Activated CD8-positive, alpha-beta memory T cell treated with anti-CD3 and anti-CD28 coated beads, Interleukin-2, amount 50 U/mL, for 4 hours (primary cell): Measurements from ENCODE around the gene RAVER2.

ENCODE experiments used
- DNase-seq: peaks from one replicate; pipeline ENCODE4 v3.0.0-alpha.2; 2020

RAVER2 gene

GRCh38 chr1:64849942-64850341 lies 105.1 kb downstream of the RAVER2 start:
- no peak for DNase-seq

- DNase-seq: no peak
These were observed 106.0 kb downstream of the RAVER2 start for GRCh38 chr1:64850846-64851245.

- no peak for DNase-seq
These were observed 106.8 kb downstream of the RAVER2 start for GRCh38 chr1:64851664-64852063.

GRCh38 chr1:64854674-64855073 lies 109.8 kb downstream of the RAVER2 start:
- no peak for DNase-seq

GRCh38 chr1:64855557-64855956 lies 110.7 kb downstream of the RAVER2 start:
- no peak for DNase-seq

GRCh38 chr1:64856553-64856952 lies 111.7 kb downstream of the RAVER2 start:
- DNase-seq: no peak

- DNase-seq: no peak
These were observed 112.5 kb downstream of the RAVER2 start for GRCh38 chr1:64857347-64857746.

GRCh38 chr1:64861611-64862010 lies 116.7 kb downstream of the RAVER2 start:
- DNase-seq: no peak

- DNase-seq: peak; percentile 38
These were observed 119.4 kb downstream of the RAVER2 start for GRCh38 chr1:64864018-64864940.

GRCh38 chr1:64865105-64865757 lies 120.4 kb downstream of the RAVER2 start:
- DNase-seq: no peak

GRCh38 chr1:64866689-64867088 lies 121.8 kb downstream of the RAVER2 start:
- no peak for DNase-seq

- DNase-seq: no peak
These were observed 122.4 kb downstream of the RAVER2 start for GRCh38 chr1:64867266-64867665.

- no peak for DNase-seq
These were observed 126.4 kb downstream of the RAVER2 start for GRCh38 chr1:64871256-64871655.

GRCh38 chr1:64872067-64872466 lies 127.2 kb downstream of the RAVER2 start:
- no peak for DNase-seq

GRCh38 chr1:64873576-64873975 lies 128.7 kb downstream of the RAVER2 start:
- DNase-seq: no peak

- DNase-seq: no peak
These were observed 129.8 kb downstream of the RAVER2 start for GRCh38 chr1:64874666-64875065.

- DNase-seq: no peak
These were observed 130.2 kb downstream of the RAVER2 start for GRCh38 chr1:64875101-64875500.

- no peak for DNase-seq
These were observed 130.7 kb downstream of the RAVER2 start for GRCh38 chr1:64875606-64876005.

GRCh38 chr1:64877151-64877550 lies 132.3 kb downstream of the RAVER2 start:
- DNase-seq: no peak

- DNase-seq: no peak
These were observed 132.7 kb downstream of the RAVER2 start for GRCh38 chr1:64877598-64877997.

- DNase-seq: no peak
These were observed 133.2 kb downstream of the RAVER2 start for GRCh38 chr1:64878090-64878489.

- DNase-seq: no peak
These were observed 134.2 kb downstream of the RAVER2 start for GRCh38 chr1:64878931-64879611.

GRCh38 chr1:64880449-64880848 lies 135.6 kb downstream of the RAVER2 start:
- DNase-seq: no peak

- DNase-seq: no peak
These were observed 136.4 kb downstream of the RAVER2 start for GRCh38 chr1:64881281-64881680.
